ENCODE measurements around the gene SNRPA. TPM values are rescaled to one million over a fixed set of nuclear protein-coding genes. Genes with fewer than 3 reads are reported as not detected.
"Not testable (repeated sequence)": the region's sequence is repeated elsewhere in the genome, so short reads cannot be mapped to it uniquely, and the experiment has no call there.

Gene SNRPA
- total RNA-seq, 4 donors from 2014 or later = 24.5 to 56.0 (median 48.2) TPM

DNA sequence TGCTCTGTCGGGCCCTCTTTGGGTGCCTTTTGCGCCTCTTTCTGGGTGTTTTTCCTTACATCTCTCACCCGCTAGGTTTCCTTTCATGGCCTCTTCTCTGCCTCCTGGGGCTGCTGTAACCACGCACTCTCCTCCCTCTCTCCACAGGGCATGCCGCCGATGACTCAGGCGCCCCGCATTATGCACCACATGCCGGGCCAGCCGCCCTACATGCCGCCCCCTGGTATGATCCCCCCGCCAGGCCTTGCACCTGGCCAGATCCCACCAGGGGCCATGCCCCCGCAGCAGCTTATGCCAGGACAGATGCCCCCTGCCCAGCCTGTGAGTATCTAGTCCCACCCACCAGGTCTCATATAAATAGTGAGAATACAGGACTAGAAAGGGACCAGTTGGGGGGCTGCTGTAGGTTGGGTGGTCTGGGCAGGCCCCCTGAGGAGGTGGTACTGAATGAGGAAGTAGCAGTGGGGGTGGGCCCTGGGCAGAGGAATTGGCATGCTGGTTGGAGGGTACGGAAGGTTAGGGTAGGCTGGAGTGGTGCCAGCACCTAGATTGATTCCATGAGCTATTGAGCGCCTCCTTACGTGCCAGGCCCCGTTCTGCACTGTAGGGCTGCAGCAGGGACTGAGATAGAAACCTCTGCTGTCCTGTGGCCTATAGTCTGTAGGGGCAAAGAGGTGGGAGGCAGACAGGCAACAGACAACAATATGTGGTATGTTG is 11.9 kb downstream of the SNRPA start:
- Histone ChIP-seq H3K4me3 (no peak overlapping the region), H3K27me3 (no peaks in the 10 kb centered on the region), H3K27ac (no peak overlapping the region), H3K9me3 (no peaks in the 10 kb centered on the region), H3K4me1 (no peaks in the 10 kb centered on the region), H3K36me3 (peaks cover 4 to 97% of the 10 kb centered on the region in 2 donors)
- TF ChIP-seq POLR2A (IDR thresholded peaks at IDR 0.05) = no peak
- TF ChIP-seq, protein P1, sequence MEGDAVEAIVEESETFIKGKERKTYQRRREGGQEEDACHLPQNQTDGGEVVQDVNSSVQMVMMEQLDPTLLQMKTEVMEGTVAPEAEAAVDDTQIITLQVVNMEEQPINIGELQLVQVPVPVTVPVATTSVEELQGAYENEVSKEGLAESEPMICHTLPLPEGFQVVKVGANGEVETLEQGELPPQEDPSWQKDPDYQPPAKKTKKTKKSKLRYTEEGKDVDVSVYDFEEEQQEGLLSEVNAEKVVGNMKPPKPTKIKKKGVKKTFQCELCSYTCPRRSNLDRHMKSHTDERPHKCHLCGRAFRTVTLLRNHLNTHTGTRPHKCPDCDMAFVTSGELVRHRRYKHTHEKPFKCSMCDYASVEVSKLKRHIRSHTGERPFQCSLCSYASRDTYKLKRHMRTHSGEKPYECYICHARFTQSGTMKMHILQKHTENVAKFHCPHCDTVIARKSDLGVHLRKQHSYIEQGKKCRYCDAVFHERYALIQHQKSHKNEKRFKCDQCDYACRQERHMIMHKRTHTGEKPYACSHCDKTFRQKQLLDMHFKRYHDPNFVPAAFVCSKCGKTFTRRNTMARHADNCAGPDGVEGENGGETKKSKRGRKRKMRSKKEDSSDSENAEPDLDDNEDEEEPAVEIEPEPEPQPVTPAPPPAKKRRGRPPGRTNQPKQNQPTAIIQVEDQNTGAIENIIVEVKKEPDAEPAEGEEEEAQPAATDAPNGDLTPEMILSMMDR (IDR thresholded peaks at IDR 0.05) = no peak
- no peak for TF ChIP-seq EP300 (IDR thresholded peaks at IDR 0.05)
- TF ChIP-seq POLR2AphosphoS5 (IDR thresholded peaks at IDR 0.05) = no peak
- ATAC-seq = no peak
- WGBS, 2 donors (ENCODE audit: low coverage in 1 of 2) = 78 to 92% methylated on average over 2 to 8 of the region's 17 CpGs

DNA sequence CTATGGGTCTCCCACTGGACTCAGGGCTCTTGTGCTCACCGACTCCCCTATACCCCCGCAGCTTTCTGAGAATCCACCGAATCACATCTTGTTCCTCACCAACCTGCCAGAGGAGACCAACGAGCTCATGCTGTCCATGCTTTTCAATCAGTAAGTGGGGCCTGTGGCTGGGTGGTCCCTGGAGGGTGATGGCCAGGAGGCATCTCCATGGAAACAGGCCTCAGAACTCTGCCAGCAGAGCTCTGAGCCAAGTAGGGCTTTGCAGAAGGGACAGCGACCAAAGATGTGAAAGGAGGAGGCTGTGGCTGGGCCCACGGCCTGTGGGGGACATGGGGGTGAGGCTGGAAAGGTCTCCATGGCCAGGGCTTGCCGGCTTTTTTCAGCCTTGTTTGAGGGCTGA is 12.5 kb downstream of the SNRPA start:
- ATAC-seq = no peak

DNA sequence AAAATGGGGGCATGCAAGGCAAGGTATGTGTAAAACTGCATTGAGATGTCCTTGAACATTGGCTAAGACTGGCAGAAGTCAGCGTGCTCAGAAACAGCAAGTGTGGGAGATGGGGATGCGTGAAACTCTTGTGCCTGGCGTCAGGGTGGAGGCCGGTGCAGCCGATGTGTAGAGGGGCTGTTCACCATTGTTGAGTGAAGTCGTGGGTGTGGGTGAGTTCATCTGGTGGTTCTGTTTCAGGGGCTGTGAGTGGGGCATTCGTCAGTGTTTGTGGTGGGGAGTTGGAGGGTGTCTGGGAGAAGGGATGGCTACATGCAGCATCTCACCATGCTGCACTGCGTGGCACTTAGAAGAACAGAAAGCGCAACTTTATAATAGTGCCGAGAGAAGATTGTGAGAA is 13.0 kb downstream of the SNRPA start:
- Histone ChIP-seq H3K27me3 (no peaks in the 10 kb centered on the region), H3K4me3 (no peak overlapping the region), H3K36me3 (peaks cover 4 to 87% of the 10 kb centered on the region in 2 donors), H3K4me1 (no peaks in the 10 kb centered on the region), H3K9me3 (no peaks in the 10 kb centered on the region), H3K27ac (no peak overlapping the region)
- no peak for ATAC-seq
- no peak for TF ChIP-seq POLR2AphosphoS5 (IDR thresholded peaks at IDR 0.05)
- TF ChIP-seq, protein P1 (IDR thresholded peaks at IDR 0.05) = no peak
- no peak for TF ChIP-seq POLR2A (IDR thresholded peaks at IDR 0.05)
- TF ChIP-seq EP300 (IDR thresholded peaks at IDR 0.05) = no peak
- WGBS, 2 donors (ENCODE audit: low coverage in 1 of 2) = 85 to 100% methylated on average over 2 to 9 of the region's 10 CpGs

More for the DNA sequence above, 12.5 kb downstream of the SNRPA start:
- H3K36me3 ChIP-seq = peaks cover 4 to 91% of the 10 kb centered on the region in 2 donors
- 100% methylated on average over 2 of the region's 7 CpGs; no CpG with 5 or more reads in 1 of the 2 donors for WGBS, 2 donors (ENCODE audit: low coverage in 1 of 2)
- TF ChIP-seq POLR2A (IDR thresholded peaks at IDR 0.05) (no peak), EP300 (IDR thresholded peaks at IDR 0.05) (no peak), POLR2AphosphoS5 (IDR thresholded peaks at IDR 0.05) (no peak)
- TF ChIP-seq, protein P1 (IDR thresholded peaks at IDR 0.05) = no peak
- H3K4me1 ChIP-seq = no peaks in the 10 kb centered on the region
- H3K27me3 ChIP-seq = no peaks in the 10 kb centered on the region
- no peak overlapping the region for H3K4me3 ChIP-seq
- H3K27ac ChIP-seq = no peak overlapping the region
- no peaks in the 10 kb centered on the region for H3K9me3 ChIP-seq

DNA sequence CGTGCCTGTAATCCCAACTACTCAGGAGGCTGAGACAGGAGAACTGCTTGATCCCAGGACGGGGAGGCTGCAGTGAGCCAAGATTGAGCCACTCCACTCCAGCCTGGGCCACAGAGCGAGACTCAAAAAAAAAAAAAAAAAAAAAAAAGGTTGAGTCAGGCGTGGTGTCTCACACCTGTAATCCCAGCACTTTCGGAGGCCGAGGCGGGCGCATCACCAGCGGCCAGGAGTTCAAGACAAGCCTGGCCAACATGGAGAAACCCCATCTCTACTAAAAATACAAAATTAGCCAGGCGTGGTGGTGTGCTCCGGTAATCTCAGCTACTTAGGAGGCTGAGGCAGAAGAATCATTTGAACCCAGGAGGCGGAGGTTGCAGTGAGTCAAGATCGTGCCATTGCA is 15.4 kb downstream of the SNRPA start:
- H3K4me1 ChIP-seq, ATAC-seq, H3K4me3 ChIP-seq, H3K27ac ChIP-seq, H3K27me3 ChIP-seq, H3K9me3 ChIP-seq: not testable (repeated sequence)
- 91% methylated on average over 10 of the region's 13 CpGs; no CpG with 5 or more reads in 1 of the 2 donors for WGBS, 2 donors (ENCODE audit: low coverage in 1 of 2)
- H3K36me3 ChIP-seq = peaks cover 4 to 63% of the 10 kb centered on the region in 2 donors

DNA sequence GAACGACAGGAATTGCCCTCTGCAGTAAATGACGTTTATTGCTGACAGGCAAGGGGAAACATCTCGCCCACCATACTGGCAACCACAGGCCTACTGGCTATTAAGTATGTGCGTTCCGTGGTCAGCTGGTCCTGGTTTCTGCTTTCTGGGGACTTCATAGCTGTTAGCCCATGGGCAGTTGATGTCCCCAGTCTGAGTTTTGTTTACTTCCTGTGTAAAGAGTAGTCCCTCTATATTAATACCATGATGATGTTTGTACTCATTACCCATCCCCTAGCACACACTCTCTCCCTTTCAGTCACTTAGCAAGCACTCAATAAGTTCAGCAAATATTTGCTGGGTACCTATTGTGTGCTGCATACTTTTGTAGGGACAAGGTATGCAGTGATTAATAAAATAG is 17.9 kb downstream of the SNRPA start:
- Histone ChIP-seq H3K27me3 (no peaks in the 10 kb centered on the region), H3K4me3 (no peak overlapping the region), H3K27ac (no peak overlapping the region), H3K4me1 (no peaks in the 10 kb centered on the region), H3K9me3 (no peaks in the 10 kb centered on the region), H3K36me3 (peaks cover 0 to 38% of the 10 kb centered on the region in 2 donors)
- no peak for ATAC-seq
- TF ChIP-seq POLR2AphosphoS5 (IDR thresholded peaks at IDR 0.05) (no peak), EP300 (IDR thresholded peaks at IDR 0.05) (no peak), POLR2A (IDR thresholded peaks at IDR 0.05) (no peak)
- TF ChIP-seq, protein P1 (IDR thresholded peaks at IDR 0.05) = no peak
- WGBS, 2 donors (ENCODE audit: low coverage in 1 of 2) = 76 to 95% methylated on average over 4 to 5 of the region's 5 CpGs

DNA sequence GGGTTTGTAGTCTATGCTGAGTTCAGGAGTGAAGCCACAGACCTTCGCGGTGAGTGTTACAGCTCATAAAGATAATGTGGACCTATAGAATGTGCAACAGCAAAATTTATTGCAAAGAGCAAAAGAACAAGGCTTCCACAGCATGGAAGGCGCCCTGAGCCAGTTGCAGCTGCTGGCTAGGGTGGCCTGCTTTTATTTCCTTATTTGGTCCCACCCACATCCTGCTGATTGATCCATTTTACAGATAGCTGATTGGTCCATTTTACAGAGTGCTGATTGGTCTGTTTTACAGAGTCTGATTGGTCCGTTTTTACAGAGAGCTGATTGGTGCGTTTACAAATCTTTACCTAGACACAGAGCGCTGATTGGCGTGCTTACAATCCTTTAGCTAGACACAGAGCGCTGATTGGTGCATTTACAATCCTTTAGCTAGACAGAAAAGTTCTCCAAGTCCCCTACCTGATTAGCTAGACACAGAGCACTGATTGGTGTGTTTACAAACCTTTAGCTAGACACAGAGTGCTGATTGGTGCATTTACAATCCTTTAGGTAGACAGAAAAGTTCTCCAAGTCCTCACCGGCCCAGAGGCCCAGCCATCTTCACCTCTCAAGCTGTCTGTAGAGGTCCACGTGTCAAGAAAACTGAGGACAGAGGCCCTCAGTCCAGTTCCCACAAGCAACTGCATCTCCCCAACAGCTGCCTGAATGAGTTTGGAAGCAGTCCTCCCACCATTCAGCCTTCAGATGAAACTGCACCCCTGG is 20.3 kb downstream of the SNRPA start:
- ATAC-seq, H3K4me1 ChIP-seq, H3K27ac ChIP-seq, H3K27me3 ChIP-seq, H3K4me3 ChIP-seq, H3K9me3 ChIP-seq: not testable (repeated sequence)
- peaks cover 0 to 14% of the 10 kb centered on the region in 2 donors for H3K36me3 ChIP-seq
- WGBS, 2 donors (ENCODE audit: low coverage in 1 of 2) = 88 to 96% methylated on average over 3 to 9 of the region's 10 CpGs
